HFF-Myc (cell line): ENCODE data around the gene RNF213.
"Not testable (repeated sequence)": the region's sequence is repeated elsewhere in the genome, so short reads cannot be mapped to it uniquely, and the experiment has no call there.

Experiments
- DNase-seq: peaks from one replicate; pipeline ENCODE4 v3.0.0-alpha.2; 2011; ENCODE audit warnings: low read depth; ENCODE audit errors: extremely low read depth
- H3K4me3 ChIP-seq: replicated peaks from 2 replicates; pipeline ENCODE4 v1.5.1; 2011; ENCODE audit warnings: low read depth, mild to moderate bottlenecking, control low read depth, low read length
- TF ChIP-seq, protein P1 (sequence below): IDR thresholded peaks from 2 replicates; pipeline ENCODE4 v1.5.1; 2012; ENCODE audit warnings: mild to moderate bottlenecking, low read depth, low read length, control low read depth; ENCODE audit errors: missing control alignments

RNF213 gene

DNA sequence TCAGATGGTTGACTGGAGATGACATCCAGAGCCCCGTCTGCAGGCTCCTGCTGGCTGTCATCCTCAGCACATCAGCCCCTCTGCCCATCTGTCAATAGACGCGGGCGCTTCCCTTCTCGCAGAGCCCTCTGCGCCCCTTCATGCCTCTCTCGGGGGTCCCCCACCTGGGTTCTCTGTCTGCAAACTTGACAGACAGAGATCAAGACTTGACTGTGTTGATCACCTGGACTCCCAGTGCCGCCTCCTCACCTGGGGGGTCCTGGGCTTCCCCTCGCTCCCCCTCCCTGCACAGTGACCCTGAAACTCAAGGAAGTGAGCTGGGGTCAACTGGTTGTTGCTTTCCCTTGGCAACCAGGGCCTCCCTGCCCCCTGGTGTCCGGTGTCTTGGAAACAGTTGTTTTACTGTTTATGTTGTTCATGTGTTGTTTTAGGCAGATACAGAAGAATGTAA lies 31.9 kb downstream of the RNF213 start:
- no peak for DNase-seq
- TF ChIP-seq, protein P1, sequence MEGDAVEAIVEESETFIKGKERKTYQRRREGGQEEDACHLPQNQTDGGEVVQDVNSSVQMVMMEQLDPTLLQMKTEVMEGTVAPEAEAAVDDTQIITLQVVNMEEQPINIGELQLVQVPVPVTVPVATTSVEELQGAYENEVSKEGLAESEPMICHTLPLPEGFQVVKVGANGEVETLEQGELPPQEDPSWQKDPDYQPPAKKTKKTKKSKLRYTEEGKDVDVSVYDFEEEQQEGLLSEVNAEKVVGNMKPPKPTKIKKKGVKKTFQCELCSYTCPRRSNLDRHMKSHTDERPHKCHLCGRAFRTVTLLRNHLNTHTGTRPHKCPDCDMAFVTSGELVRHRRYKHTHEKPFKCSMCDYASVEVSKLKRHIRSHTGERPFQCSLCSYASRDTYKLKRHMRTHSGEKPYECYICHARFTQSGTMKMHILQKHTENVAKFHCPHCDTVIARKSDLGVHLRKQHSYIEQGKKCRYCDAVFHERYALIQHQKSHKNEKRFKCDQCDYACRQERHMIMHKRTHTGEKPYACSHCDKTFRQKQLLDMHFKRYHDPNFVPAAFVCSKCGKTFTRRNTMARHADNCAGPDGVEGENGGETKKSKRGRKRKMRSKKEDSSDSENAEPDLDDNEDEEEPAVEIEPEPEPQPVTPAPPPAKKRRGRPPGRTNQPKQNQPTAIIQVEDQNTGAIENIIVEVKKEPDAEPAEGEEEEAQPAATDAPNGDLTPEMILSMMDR, result no peak

DNA sequence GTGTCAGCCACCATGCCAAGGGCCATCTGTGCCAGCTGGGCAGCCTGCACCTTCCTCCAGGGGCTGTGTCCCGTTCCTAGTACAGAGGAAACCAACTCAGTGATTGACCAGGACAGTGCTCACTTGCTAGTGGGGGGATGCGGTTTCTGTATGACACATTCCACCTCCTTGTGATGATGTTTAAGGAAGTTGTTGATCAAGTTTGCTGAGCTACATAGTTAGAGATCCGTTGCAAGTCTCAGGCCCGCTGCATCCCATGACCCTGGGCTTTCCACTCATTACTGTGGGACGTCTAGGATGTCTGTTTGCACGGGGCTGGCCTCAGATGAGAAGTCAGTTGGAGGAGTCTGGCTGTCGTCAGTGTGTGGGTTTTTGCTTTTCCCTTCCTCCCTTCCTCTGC lies 33.6 kb downstream of the RNF213 start:
- no peak for DNase-seq
- TF ChIP-seq, protein P1, result no peak
- H3K4me3 ChIP-seq, result no peak overlapping the region

More for the DNA sequence above, 31.9 kb downstream of the RNF213 start:
- no peak overlapping the region for H3K4me3 ChIP-seq

DNA sequence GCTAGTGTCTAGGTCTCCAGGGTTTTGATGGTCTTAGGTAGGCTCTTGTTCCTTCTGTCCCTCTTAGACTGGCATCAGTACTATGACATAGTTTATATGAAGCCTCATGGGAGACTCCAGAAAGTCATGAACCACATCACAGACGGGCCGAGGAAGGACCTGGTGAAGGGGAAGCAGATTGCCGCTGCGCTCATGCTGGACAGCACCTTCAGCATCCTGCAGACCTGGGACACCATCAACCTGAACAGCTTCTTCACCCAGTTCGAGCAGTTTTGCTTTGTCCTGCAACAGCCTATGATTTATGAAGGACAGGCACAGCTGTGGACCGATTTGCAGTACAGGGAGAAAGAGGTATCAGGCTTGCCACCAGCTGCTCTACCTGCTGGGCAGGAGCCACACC lies 34.0 kb downstream of the RNF213 start:
- no peak for DNase-seq
- H3K4me3 ChIP-seq, result no peak overlapping the region
- TF ChIP-seq, protein P1, result no peak

DNA sequence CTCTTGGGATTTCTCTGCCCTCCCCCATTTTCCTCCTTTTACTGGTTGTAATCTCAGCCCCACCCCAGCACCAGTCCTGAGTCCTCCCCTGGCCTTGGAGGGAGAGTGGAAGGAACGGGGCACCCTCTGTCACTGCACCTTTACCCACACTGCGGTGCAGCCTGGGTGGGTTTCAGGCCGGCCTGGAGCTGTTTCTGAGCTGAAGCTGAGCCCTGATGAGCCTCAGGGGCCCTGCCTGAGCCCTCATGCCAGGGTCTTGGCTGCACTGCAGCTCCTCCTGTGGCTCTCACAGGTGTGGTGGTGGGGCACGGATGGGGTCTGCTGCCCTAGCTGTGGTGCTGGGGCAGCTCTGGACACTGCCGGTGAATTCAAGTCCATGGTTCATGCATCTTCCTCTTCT lies 34.5 kb downstream of the RNF213 start:
- DNase-seq, result no peak
- TF ChIP-seq, protein P1, result no peak
- no peak overlapping the region for H3K4me3 ChIP-seq

DNA sequence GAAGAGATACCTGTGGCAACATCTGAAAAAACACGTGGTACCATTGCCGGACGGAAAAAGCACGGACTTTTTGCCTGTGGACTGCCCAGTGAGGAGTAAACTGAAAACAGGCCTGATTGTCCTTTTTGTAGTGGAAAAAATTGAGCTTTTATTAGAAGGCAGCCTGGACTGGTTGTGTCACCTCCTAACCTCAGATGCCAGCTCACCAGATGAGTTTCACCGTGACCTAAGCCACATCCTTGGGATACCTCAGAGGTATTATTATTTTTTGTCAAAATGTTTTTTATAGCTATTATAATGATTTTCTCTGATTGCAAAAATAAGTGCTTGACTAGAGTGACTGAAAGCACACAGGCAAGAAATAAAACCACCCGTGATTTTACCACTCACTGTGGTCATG lies 34.9 kb downstream of the RNF213 start:
- TF ChIP-seq, protein P1, result no peak
- H3K4me3 ChIP-seq, result no peak overlapping the region
- no peak for DNase-seq

DNA sequence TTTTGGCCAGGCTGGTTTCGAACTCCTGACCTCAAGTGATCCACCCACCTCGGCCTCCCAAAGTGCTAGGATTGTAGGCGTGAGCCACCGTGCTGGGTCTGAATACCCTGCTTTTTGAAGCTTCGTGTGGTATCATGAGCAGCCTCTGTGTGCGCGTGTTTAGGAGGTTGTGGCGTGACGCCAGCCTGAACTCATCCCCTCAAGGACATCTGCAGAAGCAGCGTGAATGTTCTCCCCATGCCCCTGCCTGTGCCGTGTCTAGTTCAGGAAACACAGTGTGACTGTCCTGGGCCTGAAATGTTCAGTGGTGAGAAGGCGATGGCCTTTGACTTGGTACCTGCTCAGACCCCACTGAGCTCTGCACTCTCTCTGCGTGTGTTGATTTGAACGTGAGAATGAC lies 35.6 kb downstream of the RNF213 start:
- TF ChIP-seq, protein P1, result no peak
- no peak overlapping the region for H3K4me3 ChIP-seq

DNA sequence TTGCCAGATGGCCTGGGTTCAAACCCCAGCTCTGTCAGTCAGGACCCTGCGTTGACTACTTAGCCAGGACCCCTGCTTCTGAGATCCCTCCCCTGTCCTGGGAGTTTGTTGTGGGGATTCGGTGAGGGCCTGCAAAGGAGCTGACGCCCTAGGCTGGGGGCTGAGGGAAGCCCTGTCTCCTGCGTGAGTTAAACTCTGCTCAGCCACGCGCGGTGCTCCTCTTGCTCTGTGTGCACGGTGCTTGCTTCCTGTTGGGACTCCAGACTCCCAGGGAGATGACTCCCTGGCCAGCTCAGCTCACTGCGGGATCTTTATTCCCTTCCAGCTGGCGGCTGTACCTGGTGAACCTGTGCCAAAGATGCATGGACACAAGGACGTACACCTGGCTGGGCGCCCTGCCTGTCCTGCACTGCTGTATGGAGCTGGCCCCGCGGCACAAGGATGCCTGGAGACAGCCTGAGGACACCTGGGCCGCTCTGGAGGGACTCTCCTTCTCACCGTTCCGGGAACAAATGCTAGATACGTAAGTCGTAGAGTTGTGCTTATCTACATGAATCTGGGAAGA lies 37.4 kb downstream of the RNF213 start:
- no peak for DNase-seq
- TF ChIP-seq, protein P1, result no peak
- no peak overlapping the region for H3K4me3 ChIP-seq

More for the DNA sequence above, 35.6 kb downstream of the RNF213 start:
- DNase-seq, result no peak

DNA sequence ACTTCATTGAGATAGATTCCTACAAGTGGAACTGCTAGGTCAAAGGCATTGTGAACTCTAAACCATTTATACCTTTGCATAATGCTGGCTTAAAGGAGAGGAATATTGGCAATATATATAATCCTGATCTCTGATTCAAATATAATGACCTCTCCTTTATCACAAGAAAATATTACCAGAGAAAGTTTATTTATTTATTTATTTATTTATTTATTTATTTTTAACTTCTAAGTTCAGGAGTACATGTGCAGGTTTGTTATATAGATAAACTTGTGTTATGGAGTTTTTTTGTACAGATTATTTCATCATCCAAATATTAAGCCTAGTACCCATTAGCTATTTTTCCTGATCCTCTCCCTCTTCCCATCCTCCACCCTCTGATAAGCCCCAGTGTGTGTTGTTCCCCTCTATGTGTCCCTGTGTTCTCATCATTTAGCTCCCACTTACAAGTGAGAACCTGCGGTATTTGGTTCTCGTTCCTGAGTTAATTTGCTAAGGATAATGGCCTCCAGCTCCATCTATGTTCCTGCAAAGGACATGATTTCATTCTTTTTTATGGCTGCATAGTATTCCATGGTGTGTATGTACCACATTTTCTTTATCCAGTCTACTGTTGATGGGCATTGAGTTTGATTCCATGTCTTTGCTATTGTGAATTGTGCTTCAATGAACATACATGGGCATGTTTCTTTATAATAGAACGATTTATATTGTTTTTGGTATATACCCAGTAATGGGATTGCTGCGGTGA lies 38.9 kb downstream of the RNF213 start:
- not testable (repeated sequence) for DNase-seq, H3K4me3 ChIP-seq

DNA sequence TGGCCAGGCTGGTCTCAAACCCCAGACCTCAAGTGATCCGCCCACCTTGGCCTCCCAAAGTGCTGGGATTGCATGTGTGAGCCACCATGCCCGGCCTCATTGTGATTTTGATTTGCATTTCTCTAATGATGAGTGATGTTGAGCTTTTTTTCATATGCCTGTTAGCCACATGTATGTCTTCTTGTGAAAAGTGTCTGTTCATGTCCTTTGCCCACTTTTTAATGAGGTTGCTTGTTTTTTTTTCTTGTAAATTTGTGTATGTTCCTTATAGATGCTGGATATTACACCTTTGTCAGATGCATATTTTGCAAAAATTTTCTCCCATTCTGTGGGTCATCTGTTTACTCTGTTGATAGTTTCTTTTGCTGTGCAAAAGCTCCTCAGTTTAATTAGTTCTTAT lies 40.1 kb downstream of the RNF213 start:
- DNase-seq, H3K4me3 ChIP-seq: not testable (repeated sequence)
